HepG2 (cell line): ENCODE measurements around the gene RPP21. TPM values are rescaled to one million over a fixed set of nuclear protein-coding genes. Genes with fewer than 3 reads are reported as not detected.

Source experiments
- ATAC-seq: fragments of 200-7000 bp; cut with Tn5 transposase; 3 replicates; pipeline ENCODE4 v1.9.1; 2020; ENCODE audit warnings: mild to moderate bottlenecking, moderate library complexity
- BruUV-seq: library from RNA; stranded (reverse); fragments of 400-500 nt; replicated peaks from 2 replicates; lab custom pipeline; 2021; lab: Mats Ljungman, UMichigan
- CTCF ChIA-PET: fragments of 300-600 bp; formaldehyde crosslinking; extraction: SDS; loops from one replicate; lab custom pipeline; 2021; ENCODE audit warnings: low total read pairs, inconsistent platforms, low intra/inter-chr PET ratio; lab: Yijun Ruan, JAX
- POLR2A ChIA-PET: fragments of 350-600 bp; sonication (Branson Sonifier 250); formaldehyde crosslinking; loops from one replicate; lab custom pipeline; 2020; ENCODE audit warnings: antibody characterized with exemption, inconsistent platforms; lab: Yijun Ruan, JAX
- DNase-seq: peaks from one replicate; pipeline ENCODE4 v3.0.0-alpha.2; 2015; ENCODE audit warnings: low spot score
- FAIRE-seq: peaks from 3 replicates; lab custom pipeline; 2011; peaks lifted over from hg19 to GRCh38; lab: Jason Lieb, UNC
- H2AFZ ChIP-seq: one replicate; pipeline ENCODE4 v1.6.1; 2011; ENCODE audit warnings: low read length, inconsistent platforms
- H3K27ac ChIP-seq: fragments of 300-600 bp; 3 replicates; pipeline ENCODE4 v1.8.0; 2011; ENCODE audit warnings: mixed run types, mild to moderate bottlenecking, mixed read lengths, low read length, inconsistent platforms; ENCODE audit not compliant: insufficient read depth; ENCODE audit errors: extremely low read length
- H3K27me3 ChIP-seq, 2 experiments: fragments of 200-600 bp in 1 of 2; 2 replicates in 1 of 2; 3 replicates in 1 of 2; pipeline versions ENCODE4 v1.6.0 to v1.8.0; 2011; ENCODE audit warnings: low read length in 2 of 2, mild to moderate bottlenecking in 2 of 2, moderate library complexity in 2 of 2, inconsistent platforms in 1 of 2; ENCODE audit not compliant: insufficient read depth in 2 of 2, control insufficient read depth in 1 of 2
- H3K36me3 ChIP-seq, 2 experiments: fragments of 200-600 bp in 1 of 2; replicated peaks in 1 of 2; 2 replicates in 1 of 2; 3 replicates in 1 of 2; pipeline versions ENCODE4 v1.5.1 to v1.8.0; 2011; ENCODE audit warnings: low read length in 2 of 2, inconsistent platforms in 1 of 2; ENCODE audit not compliant: insufficient read depth in 2 of 2, control insufficient read depth in 1 of 2
- H3K4me1 ChIP-seq: 2 replicates; pipeline ENCODE4 v1.5.1; 2012; ENCODE audit warnings: low read length, inconsistent platforms; ENCODE audit not compliant: insufficient read depth
- H3K4me2 ChIP-seq: 2 replicates; pipeline ENCODE4 v1.6.0; 2011; ENCODE audit warnings: low read depth, low read length, inconsistent platforms
- H3K4me3 ChIP-seq, 3 experiments: fragments of 200-600 bp in 1 of 3; sonication (generic), shearing (Covaris generic) in 1 of 3; replicated peaks in 1 of 3; 2 replicates each; pipeline ENCODE4 v1.5.1; 2011 to 2016; ENCODE audit warnings: low read length in 3 of 3, inconsistent platforms in 2 of 3, low read depth in 2 of 3, mild to moderate bottlenecking in 2 of 3, control low read depth in 1 of 3, mixed read lengths in 1 of 3; ENCODE audit not compliant: insufficient read depth in 1 of 3
- H3K79me2 ChIP-seq: one replicate; pipeline ENCODE4 v1.6.1; 2011; ENCODE audit warnings: low read length, inconsistent platforms; ENCODE audit not compliant: insufficient read depth
- H3K9ac ChIP-seq: 2 replicates; pipeline ENCODE4 v1.6.0; 2011; ENCODE audit warnings: mild to moderate bottlenecking, low read depth, low read length, inconsistent platforms; ENCODE audit not compliant: insufficient read depth
- H3K9me3 ChIP-seq: 2 replicates; pipeline ENCODE4 v1.5.1; 2012; ENCODE audit warnings: mild to moderate bottlenecking, low read length
- H4K20me1 ChIP-seq: 2 replicates; pipeline ENCODE4 v1.6.0; 2011; ENCODE audit warnings: inconsistent platforms, mild to moderate bottlenecking, low read length, moderate library complexity; ENCODE audit not compliant: insufficient read depth
- CCAR2 ChIP-seq: fragments of 200-400 bp; formaldehyde crosslinking; optimal IDR thresholded peaks from 2 replicates; pipeline ENCODE3; 2018; ENCODE audit warnings: low read depth, mild to moderate bottlenecking, low read length, moderate library complexity
- HMGXB3 ChIP-seq: sonication (generic); formaldehyde crosslinking; IDR thresholded peaks from 2 replicates; pipeline ENCODE4 v1.4.0; 2020; ENCODE audit warnings: missing genetic modification reagents, borderline replicate concordance
- NCOA2 ChIP-seq: sonication (generic); formaldehyde crosslinking; IDR thresholded peaks from 2 replicates; pipeline ENCODE4 v1.8.0; 2022; ENCODE audit warnings: inconsistent platforms
- NRL ChIP-seq: sonication (generic); formaldehyde crosslinking; IDR thresholded peaks from 2 replicates; pipeline ENCODE4 v1.5.0; 2020; ENCODE audit warnings: missing genetic modification reagents, mild to moderate bottlenecking, moderate library complexity, borderline replicate concordance
- RELA ChIP-seq: sonication (generic); formaldehyde crosslinking; IDR thresholded peaks from 2 replicates; pipeline ENCODE4 v1.4.0; 2020; ENCODE audit warnings: missing genetic modification reagents
- REXO4 ChIP-seq: sonication (generic); formaldehyde crosslinking; IDR thresholded peaks from 2 replicates; pipeline ENCODE4 v1.8.0; 2022; ENCODE audit warnings: missing genetic modification reagents, mild to moderate bottlenecking, borderline replicate concordance
- STAT6 ChIP-seq: sonication (generic); formaldehyde crosslinking; IDR thresholded peaks from 2 replicates; pipeline ENCODE4 v1.4.0; 2020; ENCODE audit warnings: missing genetic modification reagents, mild to moderate bottlenecking, borderline replicate concordance
- TRIM24 ChIP-seq: sonication (generic); formaldehyde crosslinking; IDR thresholded peaks from 2 replicates; pipeline ENCODE4 v1.8.0; 2022; ENCODE audit warnings: mild to moderate bottlenecking, missing genetic modification reagents
- ZBTB21 ChIP-seq: sonication (generic); formaldehyde crosslinking; IDR thresholded peaks from 2 replicates; pipeline ENCODE4 v1.4.0; 2020; ENCODE audit warnings: missing genetic modification reagents
- ZBTB33 ChIP-seq: sonication (generic); formaldehyde crosslinking; IDR thresholded peaks from 2 replicates; pipeline ENCODE4 v1.4.0; 2020; ENCODE audit warnings: missing genetic modification reagents
- ZNF326 ChIP-seq: sonication (generic); formaldehyde crosslinking; IDR thresholded peaks from 2 replicates; pipeline ENCODE4 v1.4.0; 2020; ENCODE audit warnings: missing genetic modification reagents, borderline replicate concordance
- ZNF549 ChIP-seq: sonication (generic); formaldehyde crosslinking; IDR thresholded peaks from 2 replicates; pipeline ENCODE4 v1.5.0; 2020; ENCODE audit warnings: missing genetic modification reagents
- ZNF746 ChIP-seq: sonication (generic); formaldehyde crosslinking; IDR thresholded peaks from 2 replicates; pipeline ENCODE4 v1.8.0; 2022; ENCODE audit warnings: mild to moderate bottlenecking, missing genetic modification reagents
- ZNF761 ChIP-seq: sonication (generic); formaldehyde crosslinking; conservative IDR thresholded peaks from 2 replicates; pipeline ENCODE4 v1.4.0; 2020; ENCODE audit warnings: mild to moderate bottlenecking, missing genetic modification reagents
- ZZZ3 ChIP-seq: sonication (generic); formaldehyde crosslinking; IDR thresholded peaks from 2 replicates; pipeline ENCODE4 v1.4.0; 2020; ENCODE audit warnings: missing genetic modification reagents, mild to moderate bottlenecking, borderline replicate concordance
- WGBS: methylation state at CpG from one replicate; pipeline ENCODE4 v1.1.6; 2017; ENCODE audit warnings: low lambda C conversion rate; 5-methylcytosine and 5-hydroxymethylcytosine counted together
- in situ Hi-C: cut with HindIII; loops from 2 replicates; pipeline ENCODE4 v1.10.0; 2017; ENCODE audit warnings: low pct_unique_long_range_greater_than_20kb; ENCODE audit not compliant: extremely low pct_ligation_motif_present
- intact Hi-C: fragments of 100-400 bp; cut with micrococcal nuclease; formaldehyde crosslinking; loops from one replicate; pipeline ENCODE4 v1.10.0; 2022; ENCODE audit not compliant: unreplicated experiment
- polyA plus RNA-seq, 8 experiments: library from polyadenylated mRNA; depleted of rRNA in 3 of 8; stranded (reverse) in 7 of 8; unstranded in 1 of 8; fragments of >200 nt; fragmentation: Illumina TruSeq in 4 of 8; extraction: Trizol in 4 of 8; gene quantifications; 2 replicates each; pipeline versions ENCODE4 v1.2.1 to v1.2.3, GENCODE V29; 2011 to 2016; ENCODE audit warnings: low read depth in 4 of 8, missing spikeins in 1 of 8, mixed read lengths in 1 of 8; ENCODE audit not compliant: insufficient read depth in 1 of 8
- total RNA-seq, 5 experiments: library from RNA; depleted of rRNA; stranded (reverse); fragments of >200 nt; fragmentation: Illumina TruSeq; extraction: Trizol; gene quantifications; 2 replicates each; pipeline ENCODE4 v1.2.3, GENCODE V29; 2016; ENCODE audit warnings: low read depth in 1 of 5
- TF ChIP-seq, protein P1 (sequence below): sonication (generic); formaldehyde crosslinking; IDR thresholded peaks from 2 replicates; pipeline ENCODE4 v1.5.0; 2020; ENCODE audit warnings: missing genetic modification reagents

Gene RPP21
- total and polyA plus RNA-seq, 2 of the 13 experiments (the other 11 are each of a cell fraction or from before 2014, with no cell fraction given) = 53.1 to 72.3 TPM

DNA sequence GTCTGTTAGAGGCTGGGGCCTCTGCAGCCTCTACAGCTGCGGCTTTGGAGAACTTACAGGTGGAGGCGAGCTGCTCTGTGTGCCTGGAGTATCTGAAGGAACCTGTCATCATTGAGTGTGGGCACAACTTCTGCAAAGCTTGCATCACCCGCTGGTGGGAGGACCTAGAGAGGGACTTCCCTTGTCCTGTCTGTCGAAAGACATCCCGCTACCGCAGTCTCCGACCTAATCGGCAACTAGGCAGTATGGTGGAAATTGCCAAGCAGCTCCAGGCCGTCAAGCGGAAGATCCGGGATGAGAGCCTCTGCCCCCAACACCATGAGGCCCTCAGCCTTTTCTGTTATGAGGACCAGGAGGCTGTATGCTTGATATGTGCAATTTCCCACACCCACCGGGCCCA is 15.6 kb upstream of the RPP21 start:
- CTCF ChIA-PET = no interaction called here
- DNase-seq = no peak
- H3K4me3 ChIP-seq = no peak overlapping the region
- TF ChIP-seq, protein P1, sequence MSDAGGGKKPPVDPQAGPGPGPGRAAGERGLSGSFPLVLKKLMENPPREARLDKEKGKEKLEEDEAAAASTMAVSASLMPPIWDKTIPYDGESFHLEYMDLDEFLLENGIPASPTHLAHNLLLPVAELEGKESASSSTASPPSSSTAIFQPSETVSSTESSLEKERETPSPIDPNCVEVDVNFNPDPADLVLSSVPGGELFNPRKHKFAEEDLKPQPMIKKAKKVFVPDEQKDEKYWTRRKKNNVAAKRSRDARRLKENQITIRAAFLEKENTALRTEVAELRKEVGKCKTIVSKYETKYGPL = no peak
- no peak for TF ChIP-seq STAT6
- TF ChIP-seq ZNF761 (CRISPR knock-in tag) = no peak
- TF ChIP-seq CCAR2 = no peak
- TF ChIP-seq ZNF549 = no peak
- no peak for TF ChIP-seq ZZZ3 (CRISPR knock-in tag)
- no peak for TF ChIP-seq ZBTB21 (CRISPR knock-in tag)
- no peak for TF ChIP-seq REXO4 (CRISPR knock-in tag)
- no peak for TF ChIP-seq HMGXB3
- no peak for TF ChIP-seq ZNF746 (CRISPR knock-in tag)
- TF ChIP-seq RELA (CRISPR knock-in tag) = no peak
- no peak for TF ChIP-seq ZNF326
- no peak for TF ChIP-seq NCOA2 (CRISPR knock-in tag)
- peak; percentile 45; the same call in 1 of the 2 replicates for TF ChIP-seq ZBTB33 (CRISPR knock-in tag)
- TF ChIP-seq NRL = 0 out of 2 replicates have a peak, but pooled peaks have one; percentile 21
- TF ChIP-seq TRIM24 = no peak
- peaks cover 13% of the 10 kb centered on the region for H4K20me1 ChIP-seq
- ATAC-seq = no peak
- no peak overlapping the region for H2AFZ ChIP-seq
- H3K4me1 ChIP-seq = peaks cover 21% of the 10 kb centered on the region
- FAIRE-seq = no peak
- no TSS peak for BruUV-seq
- no peaks in the 10 kb centered on the region; a peak in 1 of 5 replicates for H3K27me3 ChIP-seq
- no peaks in the 10 kb centered on the region for H3K9me3 ChIP-seq
- H3K79me2 ChIP-seq = peaks cover 25% of the 10 kb centered on the region
- no peak overlapping the region for H3K9ac ChIP-seq
- WGBS = 96% methylated on average over 12 of the region's 12 CpGs
- H3K4me2 ChIP-seq = no peak overlapping the region
- no peak overlapping the region for H3K27ac ChIP-seq
- intact Hi-C loops (loop anchor here (10.0 kb wide), 1 partner anchor 95 kb away; no protein-coding TSS in a partner anchor), in situ Hi-C loops (no loop called here)
- POLR2A ChIA-PET = no interaction called here
- peaks cover 9 to 25% of the 10 kb centered on the region in 2 experiments for H3K36me3 ChIP-seq
